Right atrium auricular region (tissue), 2 donors: Measurements from ENCODE around the gene ZNF862. TPM values are rescaled to one million over a fixed set of nuclear protein-coding genes. Genes with fewer than 3 reads are reported as not detected.

Source experiments
- DNase-seq: peaks from one replicate; pipeline ENCODE4 v3.0.0-alpha.2; 2019; ENCODE audit warnings: low spot score
- H3K27ac ChIP-seq, 2 donors: fragments of 200-600 bp; sonication (generic); 1 replicate in 1 of 2; 2 replicates in 1 of 2; pipeline ENCODE4 v1.5.1; 2016 to 2019
- H3K27me3 ChIP-seq, 2 donors: fragments of 200-600 bp; sonication (generic); one replicate each; pipeline versions ENCODE4 v1.5.1 to v1.6.0; 2017 to 2019
- H3K36me3 ChIP-seq: fragments of 200-600 bp; sonication (generic); one replicate; pipeline ENCODE4 v1.5.1; 2016
- H3K4me1 ChIP-seq, 2 donors: fragments of 200-600 bp; sonication (generic); one replicate each; pipeline versions ENCODE4 v1.5.1 to v1.6.0; 2017 to 2019
- H3K4me3 ChIP-seq, 2 donors: fragments of 200-600 bp; sonication (generic); 1 replicate in 1 of 2; 2 replicates in 1 of 2; pipeline ENCODE4 v1.5.1; 2017 to 2019; ENCODE audit warnings: mild to moderate bottlenecking in 1 of 2, moderate library complexity in 1 of 2
- H3K9me3 ChIP-seq, 2 donors: fragments of 200-600 bp; sonication (generic); one replicate each; pipeline ENCODE4 v1.5.1; 2019
- total RNA-seq, 2 donors: library from RNA; depleted of rRNA; stranded (reverse); fragments of >200 nt; gene quantifications; one replicate each; pipeline ENCODE4 v1.1.0, GENCODE V29; 2016
- TF ChIP-seq, protein P1 (sequence below), 2 donors: fragments of 200-600 bp; sonication (generic); IDR thresholded peaks; one replicate each; pipeline ENCODE4 v1.5.1; 2019; ENCODE audit warnings: antibody characterized with exemption in 2 of 2

Gene ZNF862
- total RNA-seq, 2 donors from 2014 or later, result 7.0 to 11.0 TPM

DNA sequence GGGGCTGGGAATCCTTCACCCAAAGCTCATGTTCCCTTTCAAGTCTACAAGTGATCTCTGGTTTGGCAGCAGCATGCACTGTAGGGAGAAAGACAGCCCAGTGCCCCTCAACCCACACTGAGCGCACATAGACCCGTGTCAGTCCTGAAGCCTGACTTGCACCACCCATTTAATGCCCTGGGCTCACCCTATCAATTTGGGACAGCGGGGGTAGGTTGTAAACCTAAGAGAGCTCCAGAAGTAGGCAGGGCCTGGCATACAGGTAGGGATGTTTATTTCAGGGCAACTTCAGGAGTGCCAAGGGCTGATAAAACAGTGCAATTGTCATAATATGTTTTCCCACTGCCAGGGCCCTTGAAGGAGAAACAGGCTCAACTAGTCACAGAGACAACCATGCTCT is 32.1 kb downstream of the ZNF862 start:
- no peaks in the 10 kb centered on the region for H3K27me3 ChIP-seq
- no peak overlapping the region for H3K27ac ChIP-seq
- no peaks in the 10 kb centered on the region for H3K9me3 ChIP-seq
- no peak for DNase-seq
- peaks cover 4% of the 10 kb centered on the region for H3K36me3 ChIP-seq
- no peak overlapping the region for H3K4me3 ChIP-seq
- TF ChIP-seq, protein P1, sequence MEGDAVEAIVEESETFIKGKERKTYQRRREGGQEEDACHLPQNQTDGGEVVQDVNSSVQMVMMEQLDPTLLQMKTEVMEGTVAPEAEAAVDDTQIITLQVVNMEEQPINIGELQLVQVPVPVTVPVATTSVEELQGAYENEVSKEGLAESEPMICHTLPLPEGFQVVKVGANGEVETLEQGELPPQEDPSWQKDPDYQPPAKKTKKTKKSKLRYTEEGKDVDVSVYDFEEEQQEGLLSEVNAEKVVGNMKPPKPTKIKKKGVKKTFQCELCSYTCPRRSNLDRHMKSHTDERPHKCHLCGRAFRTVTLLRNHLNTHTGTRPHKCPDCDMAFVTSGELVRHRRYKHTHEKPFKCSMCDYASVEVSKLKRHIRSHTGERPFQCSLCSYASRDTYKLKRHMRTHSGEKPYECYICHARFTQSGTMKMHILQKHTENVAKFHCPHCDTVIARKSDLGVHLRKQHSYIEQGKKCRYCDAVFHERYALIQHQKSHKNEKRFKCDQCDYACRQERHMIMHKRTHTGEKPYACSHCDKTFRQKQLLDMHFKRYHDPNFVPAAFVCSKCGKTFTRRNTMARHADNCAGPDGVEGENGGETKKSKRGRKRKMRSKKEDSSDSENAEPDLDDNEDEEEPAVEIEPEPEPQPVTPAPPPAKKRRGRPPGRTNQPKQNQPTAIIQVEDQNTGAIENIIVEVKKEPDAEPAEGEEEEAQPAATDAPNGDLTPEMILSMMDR (IDR thresholded peaks at IDR 0.05), result no peak
- H3K4me1 ChIP-seq, result peaks cover 0 to 21% of the 10 kb centered on the region in 2 donors

DNA sequence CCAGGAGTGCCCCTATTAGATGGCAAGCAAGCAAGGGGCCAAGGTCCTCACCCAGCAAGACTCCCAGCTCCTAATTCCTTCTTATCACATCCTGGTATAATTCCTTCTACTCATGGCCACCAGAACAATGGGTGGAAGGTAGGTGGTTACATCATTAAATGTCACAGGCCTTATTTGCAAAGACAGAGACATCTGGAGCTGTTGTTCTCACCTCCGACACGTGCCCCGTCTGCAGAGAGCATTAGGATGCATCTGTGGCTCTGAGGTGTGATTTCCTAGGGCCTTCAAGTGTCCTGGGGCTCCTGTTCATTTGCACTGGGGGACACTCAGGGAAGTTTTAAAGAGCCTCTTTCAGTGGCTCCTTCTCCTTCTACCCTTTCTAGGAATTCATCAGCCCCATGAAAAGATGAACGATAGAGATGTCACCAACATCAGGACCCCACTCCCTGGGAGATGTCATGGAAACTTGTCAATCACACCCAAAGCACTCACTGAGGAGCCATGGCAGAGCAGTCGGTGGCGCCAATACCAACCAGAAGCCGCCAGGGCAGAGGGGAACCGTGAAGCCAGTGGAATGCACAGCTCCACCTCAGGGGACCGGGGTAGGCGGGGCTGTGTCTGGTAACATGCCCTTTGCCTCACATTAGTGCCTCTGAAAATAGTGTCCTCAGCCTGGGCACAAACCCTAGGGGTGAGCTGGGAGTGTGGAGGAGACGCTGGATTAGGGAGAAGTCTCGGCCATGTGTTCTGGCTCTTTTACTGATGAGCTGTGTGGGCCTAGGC is 32.7 kb downstream of the ZNF862 start:
- TF ChIP-seq, protein P1 (IDR thresholded peaks at IDR 0.05), result no peak
- no peak for DNase-seq
- H3K4me3 ChIP-seq, result no peak overlapping the region
- H3K4me1 ChIP-seq, result peaks cover 0 to 21% of the 10 kb centered on the region in 2 donors
- no peaks in the 10 kb centered on the region for H3K36me3 ChIP-seq
- H3K9me3 ChIP-seq, result no peaks in the 10 kb centered on the region
- no peak overlapping the region for H3K27ac ChIP-seq
- no peaks in the 10 kb centered on the region for H3K27me3 ChIP-seq

DNA sequence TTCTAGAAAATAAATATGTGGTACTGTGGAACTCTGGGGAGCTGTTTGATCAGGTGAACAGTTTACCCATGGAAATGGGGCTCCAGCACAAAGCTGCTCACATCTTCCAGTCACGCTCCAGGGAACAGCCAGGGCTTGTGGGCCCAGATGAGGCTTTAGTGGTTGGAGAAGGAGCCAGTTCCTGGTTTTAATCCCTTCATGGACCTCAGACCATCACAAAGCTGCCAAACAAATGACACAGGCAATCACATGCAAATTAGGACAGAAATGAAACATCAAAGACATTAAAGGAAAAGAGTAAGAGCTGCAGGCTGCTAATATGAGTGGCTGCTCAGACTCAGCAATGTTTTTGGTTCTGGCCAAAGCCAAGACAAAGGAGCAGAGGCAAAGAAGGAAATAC is 33.4 kb downstream of the ZNF862 start:
- Histone ChIP-seq H3K4me3 (no peak overlapping the region), H3K27me3 (no peaks in the 10 kb centered on the region), H3K4me1 (peaks cover 0 to 21% of the 10 kb centered on the region in 2 donors), H3K27ac (peak overlapping the region in 1 of 2 donors; percentile 96), H3K36me3 (no peaks in the 10 kb centered on the region), H3K9me3 (no peaks in the 10 kb centered on the region)
- no peak for DNase-seq
- TF ChIP-seq, protein P1 (IDR thresholded peaks at IDR 0.05), result no peak

DNA sequence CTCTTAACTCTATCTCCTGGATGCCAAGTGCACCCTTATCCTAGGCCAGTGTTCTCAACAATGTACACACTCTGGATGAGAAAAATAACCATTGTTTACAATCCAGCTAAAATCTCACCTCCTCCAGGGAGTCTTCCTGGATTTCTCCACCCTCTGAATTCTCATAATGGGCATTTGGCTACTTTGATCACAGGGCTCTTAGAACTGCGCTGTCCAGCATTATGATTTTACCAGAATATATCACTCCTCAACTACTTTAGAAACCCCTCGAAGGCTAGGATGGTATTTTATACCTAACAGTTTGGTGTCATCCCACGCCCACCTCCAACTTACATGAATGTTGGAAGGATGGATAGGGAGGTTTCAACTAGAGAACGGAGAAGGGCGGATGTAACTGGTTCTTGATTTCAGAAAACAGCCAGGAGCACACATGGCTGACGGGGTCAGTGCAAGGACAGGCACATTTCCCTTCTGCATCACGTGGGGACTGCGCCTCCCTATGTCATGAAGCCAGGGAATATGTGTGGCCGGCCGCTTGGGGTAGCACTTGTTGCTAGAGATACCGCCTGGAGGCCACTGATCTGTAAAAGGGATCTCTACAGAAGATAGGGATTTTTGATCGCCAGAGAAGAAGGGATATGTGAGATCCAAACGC is 34.4 kb downstream of the ZNF862 start:
- Histone ChIP-seq H3K9me3 (no peaks in the 10 kb centered on the region), H3K27ac (peak overlapping the region; percentile 96 to 98), H3K4me1 (peaks cover 0 to 21% of the 10 kb centered on the region in 2 donors), H3K36me3 (no peaks in the 10 kb centered on the region), H3K27me3 (no peaks in the 10 kb centered on the region), H3K4me3 (peak overlapping the region; percentile 77)
- TF ChIP-seq, protein P1 (IDR thresholded peaks at IDR 0.05), result peak in 1 of 2 donors; percentile 36
- peak; percentile 95 for DNase-seq

DNA sequence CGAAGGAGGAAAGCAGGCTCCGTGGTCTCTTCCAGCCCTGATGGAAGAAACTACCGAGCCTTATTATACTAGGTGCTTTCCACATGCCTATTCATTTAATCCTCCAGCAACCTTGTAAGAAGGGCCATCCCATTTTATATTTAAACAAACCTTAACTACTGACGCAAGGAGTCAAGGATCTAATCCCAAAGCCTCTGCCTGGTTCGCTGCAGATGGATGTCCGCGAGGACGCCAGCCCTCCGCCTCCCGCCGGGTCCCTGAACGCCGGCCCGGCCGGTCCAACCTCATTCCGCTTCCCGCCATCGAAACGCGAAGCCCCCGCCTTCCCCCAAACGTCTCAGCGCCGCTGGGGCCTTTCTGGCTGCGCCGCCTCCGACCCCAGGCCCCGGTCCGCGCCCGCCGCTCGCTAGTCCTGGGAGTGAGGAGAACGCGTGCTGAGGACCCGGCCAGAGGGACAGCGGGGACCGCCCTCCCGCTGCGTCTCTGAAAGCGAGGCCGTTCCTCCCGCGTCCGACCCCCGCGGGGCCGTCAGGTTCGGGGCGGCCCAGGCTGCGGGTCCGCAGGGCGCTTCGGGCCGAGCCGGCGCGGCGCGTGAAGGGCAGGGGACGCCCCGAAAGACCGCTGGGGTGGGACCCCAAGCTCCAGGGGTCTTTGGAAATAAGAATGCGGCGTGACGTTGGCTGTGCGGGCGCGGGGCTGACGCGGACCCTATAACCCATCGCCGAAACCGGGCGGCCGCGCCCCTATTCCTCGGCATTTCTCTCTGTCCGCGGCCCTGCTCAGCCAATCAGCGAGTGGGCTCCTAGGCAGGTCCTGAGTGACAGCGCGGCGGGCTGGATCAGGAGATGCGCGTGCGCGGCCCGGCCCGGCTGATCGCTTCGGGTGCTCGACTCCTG is 35.1 kb downstream of the ZNF862 start, which contains the start of gene ATP6V0E2:
Gene ATP6V0E2, plus strand, starts transcription at position 896 of the 896 bp plus-strand sequence. CDS start 97 bp downstream, outside the sequence.
- TF ChIP-seq, protein P1 (IDR thresholded peaks at IDR 0.05), result no peak
- Histone ChIP-seq H3K4me1 (peaks cover 0 to 21% of the 10 kb centered on the region in 2 donors), H3K27ac (peak within 1 kb of the TSS; percentile 96 to 98), H3K36me3 (no peaks in the 10 kb centered on the region), H3K9me3 (no peaks in the 10 kb centered on the region), H3K27me3 (no peaks in the 10 kb centered on the region), H3K4me3 (peak within 1 kb of the TSS; percentile 77)
- DNase-seq, result peak; percentile 97
